HUES48 (cell line): ENCODE results near the gene SEPHS2.
A peak's percentile ranks its signal among the peaks of the same experiment; 100 is the strongest.
"Not testable (repeated sequence)": the region's sequence is repeated elsewhere in the genome, so short reads cannot be mapped to it uniquely, and the experiment has no call there.

ENCODE experiments used
- H3K27ac ChIP-seq: one replicate; pipeline ENCODE4 v1.7.0; 2013; ENCODE audit warnings: low read depth, low read length, inconsistent platforms
- H3K27me3 ChIP-seq: 2 replicates; pipeline ENCODE4 v1.6.1; 2013; ENCODE audit warnings: mild to moderate bottlenecking, low read length; ENCODE audit not compliant: control insufficient read depth, insufficient read depth
- H3K36me3 ChIP-seq: 2 replicates; pipeline ENCODE4 v1.6.1; 2013; ENCODE audit warnings: low read length; ENCODE audit not compliant: control insufficient read depth, insufficient read depth
- H3K4me1 ChIP-seq: 2 replicates; pipeline ENCODE4 v1.6.1; 2013; ENCODE audit warnings: mild to moderate bottlenecking, low read length; ENCODE audit not compliant: control insufficient read depth, insufficient read depth
- H3K4me3 ChIP-seq: 2 replicates; pipeline ENCODE4 v1.5.1; 2013; ENCODE audit warnings: mild to moderate bottlenecking, low read depth, low read length
- H3K9ac ChIP-seq: 2 replicates; pipeline ENCODE4 v1.6.1; 2013; ENCODE audit warnings: mild to moderate bottlenecking, low read depth, low read length, moderate library complexity
- H3K9me3 ChIP-seq: 2 replicates; pipeline ENCODE4 v1.6.1; 2013; ENCODE audit warnings: low read length; ENCODE audit not compliant: control insufficient read depth, insufficient read depth

SEPHS2 gene

GRCh38 chr16:30461426-30461825 lies 15.8 kb upstream of the SEPHS2 start:
- H3K27ac ChIP-seq, H3K9me3 ChIP-seq, H3K9ac ChIP-seq, H3K36me3 ChIP-seq, H3K4me1 ChIP-seq, H3K4me3 ChIP-seq, H3K27me3 ChIP-seq: not testable (repeated sequence)

DNA sequence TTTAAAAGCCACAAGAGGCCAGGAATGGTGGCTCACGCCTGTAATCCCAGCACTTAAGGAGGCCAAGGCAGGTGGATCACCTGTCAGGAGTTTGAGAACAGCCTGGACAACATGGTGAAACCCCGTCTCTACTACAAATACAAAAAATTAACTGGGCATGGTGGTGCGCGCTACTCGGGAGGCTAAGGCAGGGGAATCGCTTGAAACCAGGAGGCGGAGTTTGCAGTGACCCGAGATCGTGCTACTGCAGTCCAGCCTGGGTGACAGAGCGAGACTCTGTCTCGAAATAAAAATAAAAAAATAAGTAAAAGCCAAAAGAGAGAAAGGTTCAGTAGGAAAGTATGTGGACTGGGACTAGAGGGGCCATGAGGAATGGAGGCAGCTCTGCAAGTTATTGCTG lies 13.8 kb upstream of the SEPHS2 start:
- Histone ChIP-seq H3K9me3 (no peaks in the 10 kb centered on the region), H3K27me3 (no peaks in the 10 kb centered on the region), H3K36me3 (no peaks in the 10 kb centered on the region), H3K4me3 (no peak overlapping the region), H3K9ac (no peak overlapping the region), H3K4me1 (no peaks in the 10 kb centered on the region), H3K27ac (no peak overlapping the region)

- Histone ChIP-seq H3K27me3 (no peaks in the 10 kb centered on the region), H3K4me1 (no peaks in the 10 kb centered on the region), H3K36me3 (no peaks in the 10 kb centered on the region), H3K27ac (no peak overlapping the region), H3K4me3 (no peak overlapping the region), H3K9me3 (no peaks in the 10 kb centered on the region), H3K9ac (no peak overlapping the region)
These were observed 13.1 kb upstream of the SEPHS2 start for GRCh38 chr16:30458561-30459394.

- no peaks in the 10 kb centered on the region for H3K36me3 ChIP-seq
- H3K9me3 ChIP-seq: no peaks in the 10 kb centered on the region
- no peak overlapping the region for H3K9ac ChIP-seq
- H3K27me3 ChIP-seq: no peaks in the 10 kb centered on the region
- no peaks in the 10 kb centered on the region for H3K4me1 ChIP-seq
- no peak overlapping the region for H3K27ac ChIP-seq
- no peak overlapping the region for H3K4me3 ChIP-seq
These were observed 12.3 kb upstream of the SEPHS2 start for GRCh38 chr16:30457743-30458560.

GRCh38 chr16:30457256-30457655 lies 11.6 kb upstream of the SEPHS2 start:
- H3K4me1 ChIP-seq: no peaks in the 10 kb centered on the region
- H3K36me3 ChIP-seq: no peaks in the 10 kb centered on the region
- H3K4me3 ChIP-seq: no peak overlapping the region
- H3K27me3 ChIP-seq: no peaks in the 10 kb centered on the region
- no peak overlapping the region for H3K27ac ChIP-seq
- H3K9me3 ChIP-seq: no peaks in the 10 kb centered on the region
- no peak overlapping the region for H3K9ac ChIP-seq

- H3K27ac ChIP-seq: no peak overlapping the region
- no peak overlapping the region for H3K9ac ChIP-seq
- H3K36me3 ChIP-seq: no peaks in the 10 kb centered on the region
- no peaks in the 10 kb centered on the region for H3K27me3 ChIP-seq
- no peaks in the 10 kb centered on the region for H3K9me3 ChIP-seq
- no peaks in the 10 kb centered on the region for H3K4me1 ChIP-seq
- H3K4me3 ChIP-seq: no peak overlapping the region
These were observed 10.6 kb upstream of the SEPHS2 start for GRCh38 chr16:30456302-30456701.

GRCh38 chr16:30452709-30453580 lies 7.3 kb upstream of the SEPHS2 start:
- H3K27me3 ChIP-seq, H3K27ac ChIP-seq, H3K4me3 ChIP-seq, H3K9me3 ChIP-seq, H3K4me1 ChIP-seq, H3K36me3 ChIP-seq, H3K9ac ChIP-seq: not testable (repeated sequence)

- H3K27ac ChIP-seq: no peak overlapping the region
- H3K9me3 ChIP-seq: no peaks in the 10 kb centered on the region
- no peak overlapping the region for H3K4me3 ChIP-seq
- H3K9ac ChIP-seq: no peak overlapping the region
- H3K4me1 ChIP-seq: peaks cover 6% of the 10 kb centered on the region
- H3K27me3 ChIP-seq: no peaks in the 10 kb centered on the region
- H3K36me3 ChIP-seq: 0 out of 2 replicates have a peak, but pooled peaks cover 3% of the 10 kb centered on the region
These were observed 3.4 kb upstream of the SEPHS2 start for GRCh38 chr16:30449116-30449435.

GRCh38 chr16:30447512-30448226 lies 2.0 kb upstream of the SEPHS2 start:
- H3K27ac ChIP-seq: no peak overlapping the region
- H3K27me3 ChIP-seq: no peaks in the 10 kb centered on the region
- no peak overlapping the region for H3K4me3 ChIP-seq
- no peak overlapping the region for H3K9ac ChIP-seq
- H3K36me3 ChIP-seq: peaks cover 6% of the 10 kb centered on the region; the same call in 1 of the 2 replicates
- peaks cover 6% of the 10 kb centered on the region for H3K4me1 ChIP-seq
- no peaks in the 10 kb centered on the region for H3K9me3 ChIP-seq

DNA sequence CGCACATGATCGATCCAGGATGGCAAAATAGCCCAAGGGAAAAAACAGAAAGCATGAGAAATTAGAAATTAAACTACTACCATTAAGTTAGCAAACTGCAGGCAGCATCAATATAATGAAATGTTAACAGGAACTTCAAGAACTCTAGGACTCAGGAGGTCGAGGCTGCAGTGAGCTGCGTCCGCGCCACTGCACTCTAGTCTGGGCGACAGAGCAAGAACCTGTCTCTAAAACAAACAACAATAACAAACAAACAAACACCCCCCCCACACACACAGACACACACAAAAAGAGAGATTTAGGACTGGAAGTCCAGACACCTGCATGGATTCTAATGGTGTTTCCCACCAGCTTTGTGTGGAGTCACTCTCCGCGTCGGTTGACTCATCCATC lies 525 bp upstream of the SEPHS2 start:
- Histone ChIP-seq H3K4me3 (peak overlapping the region; percentile 81), H3K4me1 (peaks cover 6% of the 10 kb centered on the region), H3K9me3 (no peaks in the 10 kb centered on the region), H3K36me3 (peaks cover 6% of the 10 kb centered on the region; the same call in 1 of the 2 replicates), H3K27ac (peak overlapping the region; percentile 3), H3K27me3 (no peaks in the 10 kb centered on the region), H3K9ac (no peak overlapping the region)
